K562 (cell line): ENCODE data around the gene MEX3C. TPM values are rescaled to one million over a fixed set of nuclear protein-coding genes. Genes with fewer than 3 reads are reported as not detected.

Source experiments
- CBX8 ChIP-seq: fragments of 200-600 bp; sonication (generic); IDR thresholded peaks from 2 replicates; pipeline ENCODE4 v1.6.1; 2012; ENCODE audit warnings: borderline replicate concordance, mixed run types, low read depth, mild to moderate bottlenecking, moderate library complexity, mixed read lengths, low read length, control low read depth, inconsistent platforms; ENCODE audit not compliant: poor library complexity, severe bottlenecking; ENCODE audit errors: extremely low read depth
- DIDO1 ChIP-seq: fragments of 450-650 bp; IDR thresholded peaks from 2 replicates; pipeline ENCODE4 v1.6.1; 2016; ENCODE audit warnings: low read depth, missing biosample characterization, missing genetic modification characterization
- GMEB1 ChIP-seq: fragments of 250-450 bp; sonication (Bioruptor Pico); IDR thresholded peaks from 2 replicates; pipeline ENCODE4 v1.4.0; 2020; ENCODE audit warnings: mild to moderate bottlenecking
- KLF10 ChIP-seq: fragments of 250-450 bp; sonication (Bioruptor Pico); IDR thresholded peaks from 2 replicates; pipeline ENCODE4 v1.6.1; 2021; ENCODE audit warnings: matching md5 sums
- LEF1 ChIP-seq: fragments of 450-650 bp; IDR thresholded peaks from 2 replicates; pipeline ENCODE4 v1.6.1; 2016; ENCODE audit warnings: mild to moderate bottlenecking
- MED1 ChIP-seq: sonication (generic); formaldehyde crosslinking; IDR thresholded peaks from 2 replicates; pipeline ENCODE4 v1.8.1; 2023; ENCODE audit warnings: missing genetic modification reagents, borderline replicate concordance
- NFRKB ChIP-seq: fragments of 450-650 bp; IDR thresholded peaks from 2 replicates; pipeline ENCODE4 v1.6.1; 2016; ENCODE audit warnings: low read depth
- PHB2 ChIP-seq: fragments of 450-650 bp; IDR thresholded peaks from 2 replicates; pipeline ENCODE4 v1.6.1; 2017; ENCODE audit warnings: low read depth
- PHF8 ChIP-seq: fragments of 200-600 bp; sonication (generic); IDR thresholded peaks from 2 replicates; pipeline ENCODE4 v1.6.1; 2012; ENCODE audit warnings: mixed run types, mild to moderate bottlenecking, inconsistent platforms, low read length, moderate library complexity, borderline replicate concordance
- POLR2A ChIP-seq: fragments of 450-650 bp; conservative IDR thresholded peaks from 2 replicates; pipeline ENCODE4 v1.6.1; 2016
- PRPF4 ChIP-seq: fragments of 200-400 bp; formaldehyde crosslinking; IDR thresholded peaks from one replicate; pipeline ENCODE4 v1.6.1; 2017; ENCODE audit warnings: low read length, low read depth, mild to moderate bottlenecking; ENCODE audit not compliant: insufficient read depth, poor library complexity, severe bottlenecking
- PURB ChIP-seq: sonication (generic); formaldehyde crosslinking; IDR thresholded peaks from 2 replicates; pipeline ENCODE4 v1.9.0; 2021; ENCODE audit warnings: low read depth, mild to moderate bottlenecking, missing genetic modification reagents
- REST ChIP-seq, 2 experiments: fragments of 450-650 bp; formaldehyde crosslinking in 1 of 2; IDR thresholded peaks; 2 replicates each; pipeline versions ENCODE4 v1.4.0 to v1.6.1; 2014 to 2020; ENCODE audit warnings: mild to moderate bottlenecking in 2 of 2, borderline replicate concordance in 1 of 2, low read depth in 1 of 2
- SNAPC5 ChIP-seq: fragments of 250-450 bp; sonication (Bioruptor Pico); IDR thresholded peaks from 2 replicates; pipeline ENCODE4 v1.8.0; 2021; ENCODE audit warnings: moderate library complexity, mild to moderate bottlenecking, inconsistent platforms
- SREBF2 ChIP-seq: sonication (generic); formaldehyde crosslinking; IDR thresholded peaks from 2 replicates; pipeline ENCODE4 v1.4.0; 2020; ENCODE audit warnings: mild to moderate bottlenecking, missing genetic modification reagents
- TBP ChIP-seq: optimal IDR thresholded peaks from 2 replicates; pipeline ENCODE3; 2011; ENCODE audit warnings: low read depth, low read length, improper control_type of control experiment
- ZKSCAN8 ChIP-seq: fragments of 200-800 bp; sonication (Bioruptor generic); IDR thresholded peaks from 2 replicates; pipeline ENCODE4 v1.6.1; 2016; ENCODE audit warnings: missing genetic modification characterization, missing compliant biosample characterization
- ZNF717 ChIP-seq: fragments of 250-450 bp; sonication (Bioruptor Pico); IDR thresholded peaks from 2 replicates; pipeline ENCODE4 v1.5.0; 2021
- polyA plus RNA-seq, 8 experiments: library from polyadenylated mRNA; depleted of rRNA in 4 of 8; stranded (reverse) in 5 of 8; unstranded in 3 of 8; fragments of >200 nt; fragmentation: Nextera tagmentation in 2 of 8; fragmentation: Illumina TruSeq in 1 of 8; extraction: Ambion mirVana in 2 of 8; extraction: Trizol in 1 of 8; gene quantifications; 2 replicates each; pipeline versions ENCODE4 v1.2.1 to v1.2.3, GENCODE V29; 2011 to 2014; ENCODE audit warnings: inconsistent platforms in 1 of 8, missing spikeins in 1 of 8
- total RNA-seq, 7 experiments: library from RNA; depleted of rRNA in 6 of 7; stranded (reverse); fragments of >200 nt in 6 of 7; fragmentation: Illumina TruSeq in 2 of 7; extraction: Trizol in 2 of 7; gene quantifications; 2 replicates each; pipeline versions ENCODE4 v1.2.1 to v1.2.3, GENCODE V29; 2011 to 2021; ENCODE audit warnings: low replicate concordance in 1 of 7

Gene MEX3C
- total and polyA plus RNA-seq, 9 of the 15 experiments (the other 6 are each of a cell fraction or from before 2014, with no cell fraction given): 2.4 to 14.2 (median 10.6) TPM

GRCh38 chr18:51196811-51197660 lies 445 bp downstream of the MEX3C start (continued):
- TF ChIP-seq REST (IDR thresholded peaks at IDR 0.05; ENCODE audit: borderline replicate concordance) (no peak), REST (CRISPR knock-in tag; IDR thresholded peaks at IDR 0.05; ENCODE audit: low read depth) (no peak), PRPF4 (no peak), NFRKB (no peak), PURB (CRISPR knock-in tag) (no peak), TBP (peak; percentile 13), CBX8 (no peak), PHF8 (peak; percentile 41; the same call in 1 of the 2 replicates), DIDO1 (tag) (no peak), ZNF717 (CRISPR knock-in tag) (no peak), POLR2A (no peak), LEF1 (no peak), SREBF2 (CRISPR knock-in tag) (no peak), ZKSCAN8 (CRISPR knock-in tag) (no peak), GMEB1 (no peak), PHB2 (no peak), SNAPC5 (CRISPR knock-in tag) (no peak), MED1 (CRISPR knock-in tag) (no peak), KLF10 (CRISPR knock-in tag) (no peak)
